Kasumi-1 (cell line): Measurements from ENCODE around the gene ALKBH6.
"Not testable (repeated sequence)": the region's sequence is repeated elsewhere in the genome, so short reads cannot be mapped to it uniquely, and the experiment has no call there.

Source experiments
- DNase-seq, 2 experiments: peaks; one replicate each; lab custom pipeline; 2025; lab: John Stamatoyannopoulos, UW

Gene ALKBH6

DNA sequence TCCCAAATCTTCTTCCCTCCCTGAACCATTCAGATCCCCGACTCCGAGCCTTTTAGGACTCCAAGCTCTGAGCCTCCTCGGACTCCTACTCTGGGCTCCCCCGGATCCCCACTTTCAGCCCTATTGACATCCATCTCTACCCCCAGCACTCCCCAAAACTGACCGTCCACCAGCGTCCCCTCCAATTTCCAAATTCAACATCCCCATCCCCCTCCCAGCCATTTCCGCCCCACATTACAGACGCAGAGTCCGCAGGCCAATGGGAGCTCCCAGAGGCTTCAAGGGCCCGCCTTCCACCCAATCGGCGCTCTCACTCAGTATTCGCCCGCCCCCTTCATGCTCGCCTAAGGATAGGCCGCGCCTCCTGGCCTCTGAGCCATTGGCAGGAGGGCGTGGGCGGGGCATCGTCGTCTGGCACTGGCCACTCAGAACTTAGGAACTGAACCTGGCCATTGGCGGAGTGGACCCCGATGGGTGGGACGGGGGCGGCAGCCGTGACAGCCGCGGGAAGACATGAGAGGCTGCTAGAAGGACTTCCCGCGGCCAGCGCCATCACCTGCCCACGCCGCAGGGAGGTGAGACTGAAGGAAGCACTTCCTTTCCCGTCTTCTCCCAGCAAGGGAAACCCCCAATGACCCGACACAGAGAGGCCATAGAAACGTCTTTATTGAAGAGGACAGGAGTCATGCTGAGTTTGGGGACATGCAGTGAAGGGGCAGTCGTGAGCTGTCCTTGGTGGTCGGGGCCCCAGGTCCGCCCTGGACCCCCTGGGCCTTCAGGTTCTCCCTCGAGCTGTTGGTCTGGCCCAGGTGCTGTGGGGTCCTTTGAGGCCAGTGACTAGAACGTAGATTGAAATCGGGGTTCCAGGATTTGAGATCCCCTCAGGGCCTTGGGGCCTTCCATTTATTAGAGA lies at the start of gene ALKBH6:
Gene ALKBH6 (minus strand): TSS at position 202 of the 913 bp plus-strand sequence. CDS start 816 bp downstream, outside the sequence.
- peak; percentile 98 to 99 for DNase-seq

GRCh38 chr19:36061367-36061766 lies 47.4 kb upstream of the ALKBH6 start:
- no peak for DNase-seq

- peak; percentile 44 to 53 for DNase-seq
These were observed 46.4 kb upstream of the ALKBH6 start for GRCh38 chr19:36060430-36060829.

- no peak for DNase-seq
These were observed 45.3 kb upstream of the ALKBH6 start for GRCh38 chr19:36059180-36059910.

DNA sequence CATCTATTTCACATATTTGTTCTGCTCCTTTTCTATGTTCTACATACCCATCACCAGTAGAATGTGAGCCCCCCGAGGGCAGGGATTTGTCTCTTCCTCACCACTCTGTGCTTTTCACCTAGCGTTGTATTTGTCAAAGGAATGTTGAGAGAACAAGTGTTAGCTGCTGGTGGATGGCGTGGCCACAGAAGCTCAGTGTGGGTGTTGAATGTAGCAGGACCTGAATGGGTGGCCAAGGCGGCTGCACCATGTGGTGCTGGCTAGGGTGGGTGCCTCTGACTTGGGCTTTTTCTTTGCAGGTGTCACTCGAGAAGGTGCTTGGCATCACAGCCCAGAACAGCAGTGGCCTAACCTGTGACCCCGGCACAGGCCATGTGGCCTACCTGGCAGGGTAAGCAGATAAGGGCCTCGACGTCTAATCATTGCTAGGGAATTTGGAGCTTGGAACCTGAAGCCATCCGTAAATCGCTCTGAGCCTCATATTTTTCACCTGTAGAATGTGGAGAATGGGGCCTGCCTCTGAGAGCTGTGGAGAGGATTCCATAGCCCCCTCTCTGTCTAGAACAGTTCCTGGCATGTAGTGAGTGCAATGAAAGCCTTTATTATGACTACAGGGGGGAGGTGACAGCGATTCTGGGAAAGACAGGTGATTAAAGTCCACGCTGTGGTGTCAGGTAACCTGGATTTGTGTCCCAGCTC lies 44.6 kb upstream of the ALKBH6 start:
- DNase-seq, result no peak

DNA sequence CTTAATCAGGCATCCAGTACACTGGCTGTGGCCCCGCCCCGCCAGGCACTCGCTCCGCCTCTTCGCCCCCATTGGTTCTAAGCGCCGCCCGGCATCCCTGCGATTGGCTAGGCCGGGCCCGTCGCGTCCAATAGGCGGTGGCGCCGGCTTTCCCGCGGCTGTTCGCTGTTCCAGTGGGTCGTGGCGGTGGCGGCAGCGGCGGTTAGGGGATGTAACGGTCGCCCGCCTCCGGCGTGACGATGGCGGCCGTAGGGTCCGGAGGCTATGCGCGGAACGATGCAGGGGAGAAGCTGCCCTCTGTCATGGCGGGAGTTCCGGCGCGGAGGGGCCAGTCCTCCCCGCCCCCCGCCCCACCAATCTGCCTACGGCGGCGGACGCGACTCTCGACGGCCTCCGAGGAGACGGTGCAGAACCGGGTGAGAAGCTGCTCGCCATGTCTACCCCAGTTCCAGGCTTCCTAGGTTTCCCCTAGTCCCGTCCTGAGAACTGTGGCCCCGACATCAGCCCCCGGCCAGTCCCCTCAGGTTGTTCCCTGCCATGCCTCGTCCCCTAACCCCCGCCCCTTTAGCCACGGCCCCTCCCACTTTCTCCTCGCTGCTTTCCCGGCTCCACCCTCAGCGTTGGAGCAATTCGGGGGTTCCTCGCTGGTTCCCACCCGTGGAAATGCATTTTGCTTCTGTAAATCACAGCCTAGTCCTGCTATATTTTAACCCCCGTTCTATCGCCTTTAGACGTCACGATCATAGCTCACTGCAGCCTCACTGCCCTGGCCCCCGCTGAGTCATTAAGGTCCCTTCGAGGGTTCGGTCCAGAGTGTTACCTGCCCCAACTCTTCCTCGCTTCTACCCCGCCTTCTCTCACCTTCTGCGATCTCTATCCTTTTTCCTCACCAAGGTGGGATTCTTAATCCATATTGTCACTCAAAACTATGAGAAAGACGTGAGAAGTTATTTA lies 41.0 kb upstream of the ALKBH6 start, which contains the start of gene WDR62:
Gene WDR62 (plus strand): TSS at position 165 of the 954 bp plus-strand sequence. CDS start 75 bp downstream, at position 240.
- DNase-seq, result peak; percentile 91 to 93

DNA sequence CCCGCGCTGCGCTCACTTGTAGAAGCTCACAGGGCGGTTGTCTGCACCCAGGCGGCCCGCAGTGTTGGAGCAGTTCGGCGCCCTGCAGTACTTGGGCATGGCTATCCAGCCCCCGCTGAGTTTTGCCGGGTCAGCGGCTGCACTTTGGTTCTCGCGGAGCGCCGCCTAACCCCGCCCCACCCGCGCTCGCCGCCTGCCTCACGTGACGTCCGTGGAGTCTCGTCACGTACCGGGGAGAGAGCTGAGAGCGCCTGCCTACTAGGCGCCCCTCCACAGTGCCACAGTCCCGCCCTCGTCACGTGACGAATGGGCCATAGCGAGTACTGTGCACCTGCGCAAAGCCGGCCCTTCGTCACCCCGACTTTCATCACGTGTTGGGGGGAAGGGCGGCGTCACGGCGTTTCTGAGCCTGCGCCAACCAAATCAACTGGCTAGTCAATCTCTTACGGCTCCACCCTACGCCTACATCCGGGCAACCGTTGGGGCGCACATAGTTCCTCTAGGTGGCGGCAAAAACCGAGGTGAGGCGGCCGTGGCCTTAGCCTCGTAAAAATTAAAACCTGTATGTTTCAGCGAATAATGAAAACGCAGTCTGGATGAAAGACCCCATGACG lies 40.2 kb upstream of the ALKBH6 start, which contains the start of gene THAP8:
Gene THAP8 (minus strand): TSS at position 167 of the 614 bp plus-strand sequence. CDS start 68 bp downstream, at position 99.
- DNase-seq, result peak; percentile 97 to 98

GRCh38 chr19:36051637-36052036 lies 37.6 kb upstream of the ALKBH6 start:
- DNase-seq, result no peak

- no peak for DNase-seq
These were observed 37.2 kb upstream of the ALKBH6 start for GRCh38 chr19:36051236-36051635.

GRCh38 chr19:36049080-36049698 lies 35.2 kb upstream of the ALKBH6 start:
- DNase-seq, result no peak

DNA sequence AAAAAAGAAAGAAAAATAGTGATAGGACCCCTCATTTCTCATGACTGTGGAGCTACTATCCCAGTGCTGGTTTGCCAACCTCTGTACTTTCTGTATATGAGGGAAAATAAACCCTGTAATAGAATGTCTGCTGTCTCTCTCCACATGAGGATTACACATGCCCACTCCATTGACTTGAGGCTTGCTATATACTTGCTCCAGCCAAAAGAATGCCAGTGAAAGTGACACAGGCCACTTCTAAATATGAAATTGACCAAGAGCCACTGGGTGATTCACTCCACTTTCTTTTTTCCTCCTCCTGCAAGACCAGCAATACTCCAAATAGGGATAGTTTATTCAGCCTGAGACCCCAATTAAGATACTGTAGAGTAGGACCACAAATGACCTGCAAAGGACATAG lies 33.8 kb upstream of the ALKBH6 start:
- DNase-seq, result no peak

DNA sequence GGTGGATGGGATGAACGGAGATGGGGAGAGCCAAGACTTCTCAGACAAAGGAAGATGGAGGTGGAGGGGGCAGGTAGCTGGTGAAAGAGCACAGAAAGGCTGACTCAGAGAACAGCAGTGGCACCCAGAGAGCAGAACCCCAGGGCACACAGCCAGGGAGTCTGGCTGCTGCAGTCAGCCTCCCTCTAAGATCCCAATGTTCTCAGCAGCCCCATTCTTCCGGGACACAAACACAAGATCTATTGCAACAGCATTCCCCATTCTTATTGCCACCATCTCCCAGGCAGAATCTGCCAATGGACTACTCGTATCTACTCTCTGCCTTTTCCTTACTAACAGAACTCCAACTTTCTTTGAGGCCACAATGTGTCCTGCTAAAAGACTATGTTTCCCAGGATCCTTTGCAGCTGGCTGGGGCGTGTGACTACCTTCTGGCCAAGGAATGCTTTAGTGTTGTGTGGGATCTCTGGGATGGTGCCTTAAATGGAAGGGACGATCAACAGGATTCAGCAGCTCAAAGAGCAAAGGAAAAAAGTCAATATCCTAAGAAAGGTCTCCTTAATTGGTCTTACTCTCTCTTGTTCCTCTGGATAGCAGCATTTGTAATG lies 32.5 kb upstream of the ALKBH6 start:
- no peak for DNase-seq

- no peak for DNase-seq
These were observed 29.9 kb upstream of the ALKBH6 start for GRCh38 chr19:36043952-36044351.

- DNase-seq, result no peak
These were observed 27.8 kb upstream of the ALKBH6 start for GRCh38 chr19:36041831-36042230.

DNA sequence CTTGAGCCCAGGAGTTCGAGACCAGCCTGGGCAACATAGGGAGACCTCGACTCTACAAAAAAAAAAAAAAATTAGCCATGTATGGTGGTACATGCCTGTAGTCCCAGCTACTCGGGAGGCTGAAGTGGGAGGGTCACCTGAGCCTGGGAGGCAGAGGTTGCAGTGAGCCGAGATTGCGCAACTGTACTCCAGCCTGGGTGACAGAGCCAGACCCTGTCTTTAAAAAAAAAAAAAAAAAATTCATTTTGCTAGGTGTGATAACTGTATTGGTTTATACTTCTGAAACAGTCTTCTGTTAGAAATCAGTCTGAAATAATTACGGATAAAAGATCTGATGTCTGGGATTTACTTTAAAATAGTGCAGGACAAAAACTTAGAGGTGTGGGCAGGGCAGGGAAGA lies 27.1 kb upstream of the ALKBH6 start:
- DNase-seq, result not testable (repeated sequence)

- no peak for DNase-seq
These were observed 26.5 kb upstream of the ALKBH6 start for GRCh38 chr19:36040495-36040894.

DNA sequence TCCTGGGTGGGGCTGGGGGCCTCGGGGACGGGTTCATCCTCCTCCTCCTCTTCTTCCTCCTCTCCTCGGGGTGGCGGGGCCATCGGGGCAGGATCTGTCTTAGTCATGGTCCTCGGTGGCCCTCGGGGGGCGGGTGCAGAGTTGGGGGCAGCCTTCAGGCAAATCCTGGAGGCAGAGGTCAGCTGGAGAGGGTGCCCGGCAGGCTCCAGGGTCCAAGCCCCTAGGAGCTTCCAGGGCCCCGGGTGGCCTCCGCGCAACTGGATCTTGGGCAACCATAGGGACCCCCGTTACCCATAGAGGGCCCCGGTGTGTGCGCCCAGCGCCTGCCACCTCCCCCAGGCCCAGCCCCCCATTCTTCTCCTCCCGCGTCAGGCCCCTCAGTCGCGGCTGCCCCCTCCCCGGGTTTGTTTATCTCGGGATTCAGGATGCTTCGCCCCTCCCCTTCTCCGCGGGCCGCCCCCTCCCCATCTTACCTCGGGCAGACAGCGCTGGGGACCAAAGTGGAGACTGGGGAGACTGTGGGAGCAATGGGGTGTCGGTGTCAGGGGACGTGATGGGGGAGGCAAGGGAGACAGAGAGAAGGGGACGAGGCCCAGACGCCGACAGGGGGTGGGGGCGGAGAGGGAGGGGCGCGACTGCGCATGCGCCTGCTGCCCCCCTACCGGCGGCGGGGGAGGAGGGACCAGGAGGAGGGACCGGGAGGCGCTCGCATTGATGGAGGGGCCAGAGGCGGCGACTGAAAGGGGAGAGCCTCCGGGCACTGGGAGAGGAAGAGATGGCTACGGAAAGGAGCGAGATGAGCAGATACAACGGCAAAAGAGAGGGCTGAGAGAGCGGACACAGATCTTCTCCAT lies 18.5 kb upstream of the ALKBH6 start, which contains the start of gene CLIP3:
Gene CLIP3 (minus strand): TSS at position 623 of the 854 bp plus-strand sequence. CDS start 516 bp downstream, at position 107.
- DNase-seq, result no peak

DNA sequence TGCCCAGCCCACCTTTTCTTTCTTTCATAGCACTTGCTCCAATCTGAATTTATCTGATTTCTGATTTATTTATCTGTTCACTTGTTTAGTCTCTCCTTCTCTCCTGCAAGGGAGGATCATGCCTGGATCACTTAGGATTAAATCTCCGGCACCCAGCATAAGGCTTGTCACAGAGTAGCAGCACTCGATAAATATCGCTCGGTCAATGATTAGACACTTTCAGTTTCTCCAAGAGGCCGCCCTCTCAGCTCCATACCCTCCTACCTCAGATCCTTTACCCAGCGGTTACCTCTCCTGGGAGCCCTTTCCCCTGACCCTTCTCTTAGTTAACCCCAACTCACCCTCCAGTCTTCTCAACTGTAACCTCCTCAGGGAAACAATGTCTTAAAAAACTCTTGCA lies 17.3 kb upstream of the ALKBH6 start:
- no peak for DNase-seq
